Neuronal stem cell (in vitro differentiated cells): Measurements from ENCODE around the gene SULT1A1.
A peak's percentile ranks its signal among the peaks of the same experiment; 100 is the strongest.

Experiments
- DNase-seq: peaks from one replicate; pipeline ENCODE4 v3.0.0-alpha.2; 2013; ENCODE audit warnings: low spot score
- H2AFZ ChIP-seq: one replicate; pipeline ENCODE4 v1.6.1; 2013; ENCODE audit warnings: mild to moderate bottlenecking, low read length, inconsistent platforms
- H2AK5ac ChIP-seq: 2 replicates; pipeline ENCODE4 v1.6.1; 2013; ENCODE audit warnings: low read depth, mild to moderate bottlenecking, inconsistent platforms, low read length, moderate library complexity, mixed read lengths
- H2BK120ac ChIP-seq: 2 replicates; pipeline ENCODE4 v1.6.1; 2013; ENCODE audit warnings: low read depth, mild to moderate bottlenecking, inconsistent platforms, low read length, moderate library complexity, mixed read lengths
- H2BK12ac ChIP-seq: one replicate; pipeline ENCODE4 v1.6.1; 2013; ENCODE audit warnings: low read length, inconsistent platforms
- H2BK15ac ChIP-seq: 2 replicates; pipeline ENCODE4 v1.6.1; 2013; ENCODE audit warnings: mild to moderate bottlenecking, low read length, inconsistent platforms, mixed read lengths
- H2BK5ac ChIP-seq: one replicate; pipeline ENCODE4 v1.6.1; 2013; ENCODE audit warnings: inconsistent platforms, mild to moderate bottlenecking, low read length, moderate library complexity
- H3K14ac ChIP-seq: one replicate; pipeline ENCODE4 v1.6.1; 2013; ENCODE audit warnings: low read length, inconsistent platforms
- H3K18ac ChIP-seq: 2 replicates; pipeline ENCODE4 v1.6.1; 2013; ENCODE audit warnings: low read length, inconsistent platforms
- H3K23ac ChIP-seq: 2 replicates; pipeline ENCODE4 v1.6.1; 2013; ENCODE audit warnings: low read depth, mild to moderate bottlenecking, mixed read lengths, low read length, inconsistent platforms; ENCODE audit not compliant: poor library complexity
- H3K27ac ChIP-seq: replicated peaks from 3 replicates; pipeline ENCODE4 v1.5.1; 2013; ENCODE audit warnings: low read length, inconsistent platforms
- H3K27me3 ChIP-seq, 3 experiments: 2 replicates each; pipeline ENCODE4 v1.6.1; 2013; ENCODE audit warnings: low read length in 3 of 3, mild to moderate bottlenecking in 2 of 3, inconsistent platforms in 1 of 3, low read depth in 1 of 3, mixed read lengths in 1 of 3, moderate library complexity in 1 of 3; ENCODE audit not compliant: control insufficient read depth in 3 of 3, insufficient read depth in 3 of 3
- H3K36me3 ChIP-seq, 2 donors: replicated peaks in 1 of 2; 2 replicates each; pipeline ENCODE4 v1.6.1; 2013; ENCODE audit warnings: low read length in 2 of 2; ENCODE audit not compliant: control insufficient read depth in 2 of 2, insufficient read depth in 2 of 2
- H3K4ac ChIP-seq: 2 replicates; pipeline ENCODE4 v1.6.1; 2013; ENCODE audit warnings: inconsistent platforms, mild to moderate bottlenecking, low read length, moderate library complexity
- H3K4me1 ChIP-seq, 2 donors: 1 replicate in 1 of 2; 2 replicates in 1 of 2; pipeline ENCODE4 v1.6.1; 2013; ENCODE audit warnings: low read length in 2 of 2, low read depth in 1 of 2; ENCODE audit not compliant: control insufficient read depth in 2 of 2, insufficient read depth in 1 of 2
- H3K4me2 ChIP-seq: one replicate; pipeline ENCODE4 v1.6.1; 2013; ENCODE audit warnings: mild to moderate bottlenecking, low read length, inconsistent platforms; ENCODE audit not compliant: insufficient read depth, poor library complexity, severe bottlenecking
- H3K4me3 ChIP-seq, 2 donors: 2 replicates each; pipeline ENCODE4 v1.5.1; 2013; ENCODE audit warnings: low read length in 2 of 2, mild to moderate bottlenecking in 2 of 2, inconsistent platforms in 1 of 2, moderate library complexity in 1 of 2
- H3K79me1 ChIP-seq: one replicate; pipeline ENCODE4 v1.6.1; 2013; ENCODE audit warnings: low read depth, mild to moderate bottlenecking, inconsistent platforms, low read length, moderate library complexity
- H3K9ac ChIP-seq: one replicate; pipeline ENCODE4 v1.6.1; 2013; ENCODE audit warnings: mild to moderate bottlenecking, low read depth, low read length, inconsistent platforms; ENCODE audit not compliant: poor library complexity
- H3K9me3 ChIP-seq, 2 donors: replicated peaks in 1 of 2; 2 replicates each; pipeline versions ENCODE3 to v1.6.1; 2013; ENCODE audit warnings: low read length in 2 of 2, mild to moderate bottlenecking in 2 of 2, inconsistent platforms in 1 of 2, low read depth in 1 of 2, mixed read lengths in 1 of 2, moderate library complexity in 1 of 2; ENCODE audit not compliant: control insufficient read depth in 2 of 2, insufficient read depth in 1 of 2
- H4K8ac ChIP-seq: one replicate; pipeline ENCODE4 v1.6.1; 2013; ENCODE audit warnings: low read depth, mild to moderate bottlenecking, inconsistent platforms, low read length, moderate library complexity
- H4K91ac ChIP-seq: one replicate; pipeline ENCODE4 v1.6.1; 2013; ENCODE audit warnings: low read length, low read depth, mild to moderate bottlenecking, inconsistent platforms; ENCODE audit not compliant: poor library complexity
- WGBS, 2 donors: extraction: QIAGEN DNeasy Blood & Tissue Kit; methylation state at CpG; one replicate each; pipeline ENCODE4 v1.1.7; 2013; ENCODE audit warnings: missing lambda C conversion rate in 2 of 2, mixed read lengths in 1 of 2; ENCODE audit not compliant: insufficient read length in 2 of 2, insufficient replicate concordance in 1 of 2; ENCODE audit errors: extremely low coverage in 2 of 2; 5-methylcytosine and 5-hydroxymethylcytosine counted together

SULT1A1 gene

DNA sequence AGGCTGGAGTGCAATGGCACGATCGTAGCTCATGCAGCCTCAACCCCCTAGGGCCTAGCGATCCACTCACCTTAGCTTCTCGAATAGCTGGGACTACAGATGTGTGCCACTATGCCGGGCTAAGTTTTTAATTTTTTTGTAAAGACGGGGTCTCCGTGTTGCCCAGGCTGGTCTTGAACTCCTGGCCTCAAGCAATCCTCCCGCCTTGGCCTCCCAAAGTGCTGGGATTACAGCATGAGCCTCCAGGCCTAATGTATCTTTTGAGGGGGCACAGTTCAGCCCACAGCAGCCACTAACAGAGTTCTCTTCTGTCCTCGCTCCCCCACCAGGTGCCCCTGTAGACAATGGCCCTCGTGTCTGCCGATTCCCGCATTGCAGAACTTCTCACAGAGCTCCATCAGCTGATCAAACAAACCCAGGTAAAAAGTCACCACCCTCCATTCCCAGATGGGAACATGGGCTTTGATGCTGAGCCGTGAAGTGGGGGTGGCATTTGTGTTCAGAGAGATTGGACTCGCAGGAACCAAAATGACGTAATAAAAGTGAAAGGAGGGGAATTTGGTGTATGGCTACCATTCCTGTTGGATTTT, 29.0 kb downstream of the SULT1A1 start:
- H3K27ac ChIP-seq = no peak overlapping the region
- H2BK120ac ChIP-seq = no peak overlapping the region
- no peak overlapping the region for H2AK5ac ChIP-seq
- no peak overlapping the region for H3K4me2 ChIP-seq
- H3K4me3 ChIP-seq = no peak overlapping the region
- H2BK5ac ChIP-seq = no peak overlapping the region
- H2BK12ac ChIP-seq = no peak overlapping the region
- DNase-seq = no peak
- H3K27me3 ChIP-seq = no peaks in the 10 kb centered on the region
- H2BK15ac ChIP-seq = no peak overlapping the region
- H3K9me3 ChIP-seq = no peaks in the 10 kb centered on the region
- no peak overlapping the region for H3K14ac ChIP-seq
- H4K8ac ChIP-seq = no peak overlapping the region
- H3K79me1 ChIP-seq = peaks cover 2% of the 10 kb centered on the region
- H3K23ac ChIP-seq = no peak overlapping the region
- H3K36me3 ChIP-seq = peaks cover 11 to 36% of the 10 kb centered on the region in 2 donors
- no peak overlapping the region for H4K91ac ChIP-seq
- no peak overlapping the region for H2AFZ ChIP-seq
- H3K4me1 ChIP-seq = no peaks in the 10 kb centered on the region
- no peak overlapping the region for H3K4ac ChIP-seq
- WGBS, 2 donors = no CpG with 5 or more reads among the region's 15 CpGs
- no peak overlapping the region for H3K18ac ChIP-seq
- no peak overlapping the region for H3K9ac ChIP-seq

GRCh38 chr16:28575446-28576109, 34.3 kb downstream of the SULT1A1 start:
- Histone ChIP-seq H3K4me1 (peaks cover 6 to 21% of the 10 kb centered on the region in 2 donors), H2BK120ac (no peak overlapping the region), H4K8ac (no peak overlapping the region), H3K79me1 (peaks cover 2% of the 10 kb centered on the region), H2AK5ac (no peak overlapping the region), H3K9ac (no peak overlapping the region), H3K4me3 (no peak overlapping the region), H3K36me3 (no peaks in the 10 kb centered on the region), H3K4ac (no peak overlapping the region), H2BK15ac (no peak overlapping the region), H3K27me3 (no peaks in the 10 kb centered on the region), H3K9me3 (no peaks in the 10 kb centered on the region), H4K91ac (no peak overlapping the region), H3K4me2 (no peak overlapping the region), H2BK5ac (no peak overlapping the region), H3K23ac (no peak overlapping the region), H3K18ac (no peak overlapping the region), H3K14ac (no peak overlapping the region), H3K27ac (no peak overlapping the region), H2BK12ac (no peak overlapping the region), H2AFZ (no peak overlapping the region)
- DNase-seq = no peak
- no CpG with 5 or more reads among the region's 8 CpGs for WGBS, 2 donors

- Histone ChIP-seq H3K4ac (no peak overlapping the region), H3K9ac (no peak overlapping the region), H3K4me2 (no peak overlapping the region), H3K9me3 (no peaks in the 10 kb centered on the region), H3K4me3 (no peak overlapping the region), H2BK12ac (no peak overlapping the region), H3K27ac (no peak overlapping the region), H2BK5ac (no peak overlapping the region), H3K27me3 (no peaks in the 10 kb centered on the region), H3K4me1 (peaks cover 6 to 21% of the 10 kb centered on the region in 2 donors), H2AK5ac (no peak overlapping the region), H2BK120ac (no peak overlapping the region), H3K18ac (no peak overlapping the region), H3K79me1 (peaks cover 2% of the 10 kb centered on the region), H3K14ac (no peak overlapping the region), H4K8ac (no peak overlapping the region), H3K36me3 (no peaks in the 10 kb centered on the region), H2AFZ (no peak overlapping the region), H2BK15ac (no peak overlapping the region), H4K91ac (no peak overlapping the region), H3K23ac (no peak overlapping the region)
- no CpG with 5 or more reads among the region's 2 CpGs for WGBS, 2 donors
- DNase-seq = no peak
Measured at GRCh38 chr16:28574925-28575324, 34.9 kb downstream of the SULT1A1 start.

DNA sequence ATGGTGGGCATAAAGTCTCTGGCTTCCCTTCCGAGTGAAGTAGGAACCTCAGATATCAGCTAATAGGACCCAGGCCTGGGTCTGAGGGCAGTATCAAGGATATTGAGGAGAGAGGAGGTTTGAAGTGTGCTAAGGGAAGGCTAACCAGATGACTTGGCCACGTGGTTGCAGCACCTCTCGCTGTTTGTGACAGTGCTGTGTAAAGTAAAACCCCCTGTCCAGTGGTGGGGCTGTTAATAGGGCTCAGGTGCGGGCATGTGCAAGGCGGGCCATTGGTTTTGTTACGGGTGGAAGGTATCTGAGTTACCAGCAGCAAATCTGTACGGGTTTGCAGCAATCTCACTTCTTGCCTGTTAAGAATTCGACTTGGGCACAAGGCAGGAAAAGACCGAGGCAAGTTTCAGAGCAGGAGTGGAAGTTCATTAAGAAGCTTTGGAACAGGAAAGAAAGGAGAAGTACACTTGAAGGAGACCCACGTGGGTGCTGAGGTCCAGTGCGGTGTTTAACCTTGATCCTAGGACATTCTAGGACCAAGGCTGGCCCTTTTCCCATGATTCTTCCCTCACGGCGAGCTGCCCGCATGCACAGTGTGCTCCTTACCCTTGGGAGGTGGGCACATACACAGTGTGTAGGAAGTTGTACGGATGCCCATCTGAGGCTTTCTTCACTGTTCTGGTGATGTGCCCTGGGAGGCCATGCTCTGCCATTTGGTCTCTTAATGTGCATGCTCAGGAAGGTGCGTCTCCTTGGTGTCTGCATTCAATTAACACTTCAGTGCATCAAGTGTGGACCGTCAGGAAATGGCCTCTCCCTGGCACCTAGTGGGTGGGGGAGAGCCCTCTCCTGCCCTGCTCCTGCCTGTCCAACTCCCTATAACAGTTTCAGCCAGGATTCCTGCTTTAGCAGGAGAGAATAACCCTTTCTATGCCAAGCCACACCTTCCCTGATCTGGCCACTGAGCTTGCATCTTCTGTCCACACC, 35.8 kb downstream of the SULT1A1 start:
- H3K9me3 ChIP-seq = no peaks in the 10 kb centered on the region
- H3K27ac ChIP-seq = no peak overlapping the region
- DNase-seq = no peak
- H3K14ac ChIP-seq = no peak overlapping the region
- H2AFZ ChIP-seq = no peak overlapping the region
- H3K27me3 ChIP-seq = no peaks in the 10 kb centered on the region
- H3K4ac ChIP-seq = no peak overlapping the region
- H3K4me1 ChIP-seq = peaks cover 6 to 21% of the 10 kb centered on the region in 2 donors
- H2AK5ac ChIP-seq = no peak overlapping the region
- H4K91ac ChIP-seq = no peak overlapping the region
- no peak overlapping the region for H3K9ac ChIP-seq
- H4K8ac ChIP-seq = no peak overlapping the region
- H3K36me3 ChIP-seq = no peaks in the 10 kb centered on the region
- H2BK12ac ChIP-seq = peak overlapping the region; percentile 4
- H3K18ac ChIP-seq = no peak overlapping the region
- no peak overlapping the region for H2BK15ac ChIP-seq
- no CpG with 5 or more reads among the region's 17 CpGs for WGBS, 2 donors
- peak overlapping the region in 1 of 2 donors; percentile 36 for H3K4me3 ChIP-seq
- H3K79me1 ChIP-seq = peaks cover 2% of the 10 kb centered on the region
- no peak overlapping the region for H3K23ac ChIP-seq
- no peak overlapping the region for H3K4me2 ChIP-seq
- no peak overlapping the region for H2BK5ac ChIP-seq
- H2BK120ac ChIP-seq = no peak overlapping the region
